Stimulated activated CD8-positive, alpha-beta memory T cell treated with anti-CD3 and anti-CD28 coated beads, Interleukin-7, amount 100 ng/mL, for 48 hours (primary cell): ENCODE data around the gene S100A8.
A peak's percentile ranks its signal among the peaks of the same experiment; 100 is the strongest.
"Not testable (repeated sequence)": the region's sequence is repeated elsewhere in the genome, so short reads cannot be mapped to it uniquely, and the experiment has no call there.

Experiments used
- DNase-seq, 2 donors: peaks; one replicate each; pipeline ENCODE4 v3.0.0-alpha.2; 2020; ENCODE audit warnings: low read depth in 1 of 2; ENCODE audit errors: extremely low read depth in 1 of 2

Gene S100A8

GRCh38 chr1:153390938-153391710 lies at the start of gene S100A8:
Gene S100A8, minus strand, starts transcription at chr1:153391073. Its CDS starts 538 bp downstream, at chr1:153390535.
- no peak for DNase-seq

- DNase-seq: no peak
Measured at GRCh38 chr1:153439273-153439672, 48.4 kb upstream of the S100A8 start.

GRCh38 chr1:153438599-153438998 lies 47.7 kb upstream of the S100A8 start:
- no peak for DNase-seq

GRCh38 chr1:153437236-153437635 lies 46.4 kb upstream of the S100A8 start:
- DNase-seq: no peak

- no peak for DNase-seq
Measured at GRCh38 chr1:153434746-153435455, 44.0 kb upstream of the S100A8 start.

- DNase-seq: no peak
Measured at GRCh38 chr1:153432874-153433681, 42.2 kb upstream of the S100A8 start.

GRCh38 chr1:153431928-153432327 lies 41.1 kb upstream of the S100A8 start:
- DNase-seq: no peak

- DNase-seq: no peak
Measured at GRCh38 chr1:153431427-153431826, 40.6 kb upstream of the S100A8 start.

GRCh38 chr1:153431002-153431401 lies 40.1 kb upstream of the S100A8 start:
- no peak for DNase-seq

GRCh38 chr1:153430561-153430960 lies 39.7 kb upstream of the S100A8 start:
- DNase-seq: no peak

- DNase-seq: no peak
Measured at GRCh38 chr1:153430166-153430553, 39.3 kb upstream of the S100A8 start.

- DNase-seq: no peak
Measured at GRCh38 chr1:153429266-153430165, 38.6 kb upstream of the S100A8 start.

GRCh38 chr1:153428791-153429190 lies 37.9 kb upstream of the S100A8 start:
- DNase-seq: no peak

- DNase-seq: no peak
Measured at GRCh38 chr1:153428073-153428638, 37.3 kb upstream of the S100A8 start.

GRCh38 chr1:153426809-153427208 lies 35.9 kb upstream of the S100A8 start:
- no peak for DNase-seq

GRCh38 chr1:153422450-153423068 lies 31.7 kb upstream of the S100A8 start:
- DNase-seq: peak; percentile 20 to 23

- no peak for DNase-seq
Measured at GRCh38 chr1:153420306-153420705, 29.4 kb upstream of the S100A8 start.

GRCh38 chr1:153419436-153419793 lies 28.5 kb upstream of the S100A8 start:
- not testable (repeated sequence) for DNase-seq

- DNase-seq: not testable (repeated sequence)
Measured at GRCh38 chr1:153418758-153419435, 28.0 kb upstream of the S100A8 start.
